GM18858 (cell line): ENCODE results near the gene CIAO3.

Experiments used
- ATAC-seq: cut with Tn5 transposase; IDR thresholded peaks from one replicate; pipeline ENCODE4 v1.9.1; 2021; ENCODE audit not compliant: unreplicated experiment

CIAO3 gene

DNA sequence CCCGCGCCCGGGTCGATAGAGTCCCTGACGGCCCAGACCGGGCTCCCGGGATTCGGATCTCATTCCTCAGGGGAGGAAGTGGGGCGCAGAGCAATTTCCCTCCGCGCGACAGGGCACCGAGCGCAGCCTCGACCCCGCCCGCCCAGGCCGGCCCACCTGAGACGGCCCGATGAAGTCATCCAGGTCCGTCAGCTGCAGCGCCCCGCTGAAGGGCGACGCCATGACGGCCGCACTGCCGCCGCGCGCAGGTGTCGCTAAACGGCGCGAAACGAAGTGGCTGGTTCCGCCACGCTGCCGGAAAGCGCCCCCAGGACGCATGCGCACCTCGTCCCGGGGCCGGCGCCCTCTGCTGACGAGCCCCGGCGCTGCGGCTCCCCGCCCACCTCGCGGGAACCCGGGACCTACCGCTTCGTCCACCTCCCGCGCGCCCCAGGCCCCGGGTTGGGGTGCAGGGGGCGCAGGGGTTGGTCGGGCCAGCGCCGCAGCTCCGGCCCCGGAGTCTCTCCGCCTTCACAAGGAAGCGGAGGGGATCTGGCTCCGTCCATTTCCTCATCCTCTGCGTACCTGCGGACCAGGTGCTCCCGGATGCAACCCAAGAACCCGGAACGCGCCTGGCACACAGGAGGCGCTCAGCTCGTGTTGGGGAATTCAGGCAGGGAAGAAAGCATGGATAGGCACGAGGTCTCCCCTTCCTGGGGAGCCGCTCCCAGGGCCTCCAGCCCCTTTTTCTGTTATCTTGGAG lies at the start of gene CIAO3:
TSS of gene CIAO3 (minus strand) at position 234 of the 742 bp plus-strand sequence. CDS start at position 222, 12 bp downstream.
- peak; percentile 64 for ATAC-seq

- ATAC-seq = no peak
These were observed 49.3 kb upstream of the CIAO3 start for GRCh38 chr16:790086-790485.

DNA sequence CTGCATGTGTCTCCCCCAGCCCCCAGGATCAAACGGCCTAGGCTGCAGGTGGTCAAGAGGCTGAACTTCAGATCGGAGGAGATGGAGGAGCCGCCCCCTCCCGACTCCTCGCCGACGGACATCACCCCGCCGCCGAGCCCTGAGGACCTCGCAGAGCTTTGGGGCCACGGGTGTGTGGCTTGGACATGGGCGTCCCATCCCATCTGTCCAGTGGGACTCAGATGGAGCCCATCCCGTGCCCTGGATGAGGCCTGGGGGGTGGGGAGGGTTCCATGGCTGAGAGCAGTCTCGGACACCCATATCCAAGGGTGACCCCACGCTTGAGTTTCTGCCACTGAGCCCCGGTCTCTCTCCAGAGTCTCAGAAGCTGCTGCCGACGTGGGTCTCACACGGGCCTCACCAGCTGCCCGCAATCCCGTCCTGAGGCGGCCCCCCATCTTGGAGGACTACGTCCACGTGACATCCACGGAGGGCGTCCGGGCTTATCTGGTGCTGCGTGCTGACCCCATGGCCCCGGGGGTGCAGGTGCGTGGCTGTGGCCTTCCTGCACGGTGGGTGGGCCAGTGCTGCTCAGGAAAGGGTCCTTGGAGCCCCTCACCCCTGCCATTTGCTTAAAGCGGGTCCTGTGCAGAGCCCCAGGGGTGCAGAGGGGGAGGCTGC lies 48.5 kb upstream of the CIAO3 start:
- ATAC-seq = no peak

GRCh38 chr16:788399-789126 lies 47.8 kb upstream of the CIAO3 start, which contains the start of gene CHTF18:
TSS of gene CHTF18 (plus strand) at chr16:788620. CDS start at chr16:788685, 65 bp downstream.
- peak; percentile 53 for ATAC-seq

- no peak for ATAC-seq
These were observed 47.2 kb upstream of the CIAO3 start, which contains the start of gene RPUSD1 for GRCh38 chr16:787978-788398. TSS of gene RPUSD1 (minus strand) at chr16:788381. CDS start at chr16:787737, 644 bp downstream.

GRCh38 chr16:787321-787966 lies 46.6 kb upstream of the CIAO3 start:
- no peak for ATAC-seq

DNA sequence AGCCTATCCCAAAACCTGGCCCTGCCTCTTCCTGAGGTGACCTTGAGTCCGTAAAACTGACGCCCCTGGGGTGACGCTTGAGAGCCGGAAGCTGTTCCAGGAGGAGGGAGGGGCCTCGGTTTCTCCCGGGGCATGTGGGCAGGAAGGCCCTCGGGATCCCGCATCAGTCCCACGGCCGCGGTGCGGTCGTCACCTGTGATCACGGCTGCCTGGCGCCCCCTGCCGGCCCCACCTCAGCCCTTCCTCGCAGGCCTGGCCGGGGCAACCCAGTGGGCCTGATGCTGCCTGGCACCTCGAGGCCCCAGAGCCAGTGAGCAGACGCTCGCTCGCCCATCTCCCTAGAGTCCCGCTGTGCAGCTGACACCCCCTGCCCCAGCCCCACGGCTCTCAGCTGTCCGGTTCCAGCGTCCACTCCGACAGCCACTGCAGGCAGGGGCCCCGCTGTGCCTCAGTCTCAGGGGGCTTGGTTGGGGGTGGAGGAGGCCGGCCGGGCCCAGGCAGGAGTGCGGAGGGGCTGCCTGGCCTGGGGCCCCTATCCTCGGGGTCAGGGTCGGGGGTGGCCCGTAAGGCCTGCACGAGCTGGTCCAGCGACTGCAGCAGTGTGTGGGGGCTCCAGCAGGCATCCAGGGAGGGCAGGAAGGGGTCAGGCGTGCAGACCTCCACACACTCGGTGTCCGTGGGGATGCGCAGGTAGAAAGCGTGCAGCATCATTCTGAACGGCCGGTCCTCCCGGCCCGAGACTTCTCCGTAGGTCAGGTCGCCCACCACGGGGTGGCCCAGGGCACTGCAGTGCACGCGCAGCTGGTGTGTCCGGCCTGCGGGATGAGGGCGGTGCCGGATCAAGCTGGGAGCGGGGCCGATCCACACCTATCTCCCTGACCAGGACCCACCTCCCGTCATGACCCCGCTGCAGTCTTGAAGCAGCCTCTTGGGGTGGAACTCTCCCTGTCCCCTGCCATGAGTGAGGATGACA lies 45.1 kb upstream of the CIAO3 start:
- no peak for ATAC-seq

- no peak for ATAC-seq
These were observed 43.6 kb upstream of the CIAO3 start for GRCh38 chr16:784431-784830.

GRCh38 chr16:783404-784161 lies 42.8 kb upstream of the CIAO3 start:
- ATAC-seq = no peak

- ATAC-seq = no peak
These were observed 42.1 kb upstream of the CIAO3 start for GRCh38 chr16:782766-783403.

DNA sequence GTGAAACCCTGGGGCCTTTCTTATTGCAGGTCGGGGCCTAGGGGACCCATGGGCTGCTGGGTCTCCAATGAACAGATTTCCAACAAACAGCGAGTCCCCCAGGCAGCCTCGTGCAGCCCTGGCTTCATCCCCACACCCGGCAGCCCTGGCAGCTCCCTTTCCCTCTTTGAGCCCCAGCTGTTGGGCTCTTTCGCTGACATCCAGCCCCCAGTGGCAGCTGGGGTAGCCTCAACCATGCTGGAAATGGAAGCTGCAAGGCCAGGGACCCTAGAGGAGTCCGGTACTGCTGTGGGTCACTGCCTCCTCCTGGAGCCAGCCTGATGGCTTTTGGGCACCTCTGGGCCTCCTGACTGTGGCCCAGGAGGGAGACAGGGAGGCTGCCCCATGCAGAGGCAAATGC lies 41.5 kb upstream of the CIAO3 start:
- no peak for ATAC-seq

- ATAC-seq = no peak
These were observed 40.7 kb upstream of the CIAO3 start for GRCh38 chr16:781346-782010.

- ATAC-seq = no peak
These were observed 39.5 kb upstream of the CIAO3 start for GRCh38 chr16:780296-780695.

DNA sequence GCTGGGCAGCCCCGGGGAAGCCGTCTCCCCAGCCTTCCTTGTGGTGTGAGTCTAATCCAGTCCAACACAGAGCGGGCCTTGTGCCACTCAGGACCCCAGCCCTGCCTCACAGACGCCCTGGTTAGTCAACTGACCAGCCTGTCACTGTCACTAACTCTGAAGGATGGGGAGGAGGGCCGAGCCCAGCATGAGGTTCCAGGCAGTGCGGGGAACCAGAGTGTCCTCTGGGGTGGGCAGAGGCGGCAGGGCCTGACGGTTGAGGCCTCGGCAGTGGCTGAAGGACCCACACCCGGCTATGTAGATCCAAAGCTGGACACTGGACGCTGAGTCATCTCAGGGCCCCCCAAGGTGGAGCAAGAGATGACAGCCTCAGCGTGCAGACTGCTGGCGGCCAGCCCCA lies 38.8 kb upstream of the CIAO3 start:
- ATAC-seq = no peak

DNA sequence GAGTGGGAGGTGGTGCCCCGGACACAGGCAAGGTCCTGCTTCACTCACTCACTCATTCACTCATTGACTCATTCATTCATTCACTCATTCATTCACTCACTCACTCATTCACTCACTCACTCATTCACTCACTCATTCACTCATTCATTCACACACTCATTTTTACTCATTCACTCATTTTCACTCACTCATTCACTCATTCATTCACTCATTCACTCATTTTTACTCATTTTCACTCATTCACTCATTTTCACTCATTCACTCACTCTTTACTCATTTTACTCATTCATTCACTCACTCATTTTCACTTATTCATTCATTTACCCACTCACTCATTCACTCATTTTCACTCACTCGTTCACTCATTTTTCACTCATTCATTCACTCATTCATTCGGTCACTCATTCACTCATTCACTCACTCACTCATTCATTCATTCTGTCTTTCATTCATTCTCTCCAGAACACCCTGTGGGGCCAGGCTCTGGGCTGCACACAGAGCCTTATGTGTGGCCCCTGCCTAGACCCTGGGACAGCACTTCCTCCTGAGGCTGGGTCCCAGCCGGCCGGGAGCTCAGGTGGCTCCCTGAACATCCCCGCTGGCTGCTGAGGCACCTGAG lies 38.2 kb upstream of the CIAO3 start:
- no peak for ATAC-seq

DNA sequence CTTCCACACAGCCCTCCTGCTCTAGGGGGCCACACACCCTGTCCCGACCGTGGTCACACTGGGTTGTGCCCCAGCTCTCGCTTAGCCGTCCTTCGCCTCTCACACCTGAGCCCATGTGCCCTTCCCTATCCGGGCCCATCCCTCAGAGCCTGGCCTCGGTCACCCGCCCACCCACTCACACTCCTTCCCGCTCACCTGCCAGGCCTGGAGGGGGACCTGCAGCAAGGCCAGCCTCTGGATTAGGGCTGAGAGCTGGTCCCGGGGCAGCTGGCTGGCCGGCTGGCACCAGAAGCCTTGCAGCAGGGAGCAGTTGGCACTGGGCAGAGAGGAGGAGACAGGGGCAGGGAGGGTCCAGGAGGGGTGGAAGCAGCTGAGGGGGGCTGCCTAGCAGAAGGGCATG lies 37.6 kb upstream of the CIAO3 start:
- no peak for ATAC-seq

GRCh38 chr16:777826-778225 lies 37.0 kb upstream of the CIAO3 start:
- ATAC-seq = no peak

- ATAC-seq = no peak
These were observed 36.0 kb upstream of the CIAO3 start for GRCh38 chr16:776824-777223.
